ENCODE data around the gene SHC4.

- TF ChIP-seq CTCF (IDR thresholded peaks at IDR 0.05) (no peak), POLR2A (IDR thresholded peaks at IDR 0.05) (no peak), POLR2AphosphoS5 (IDR thresholded peaks at IDR 0.05) (no peak)
Measured at GRCh38 chr15:48785712-48786111, 178.0 kb downstream of the SHC4 start.
